GM12801 (cell line): ENCODE measurements around the gene TSPOAP1.

Source experiments
- TF ChIP-seq, protein P1 (sequence below): IDR thresholded peaks from one replicate; pipeline ENCODE4 v1.5.1; 2011; ENCODE audit warnings: control low read depth; ENCODE audit not compliant: insufficient read length; ENCODE audit errors: extremely low read depth

TSPOAP1 gene

DNA sequence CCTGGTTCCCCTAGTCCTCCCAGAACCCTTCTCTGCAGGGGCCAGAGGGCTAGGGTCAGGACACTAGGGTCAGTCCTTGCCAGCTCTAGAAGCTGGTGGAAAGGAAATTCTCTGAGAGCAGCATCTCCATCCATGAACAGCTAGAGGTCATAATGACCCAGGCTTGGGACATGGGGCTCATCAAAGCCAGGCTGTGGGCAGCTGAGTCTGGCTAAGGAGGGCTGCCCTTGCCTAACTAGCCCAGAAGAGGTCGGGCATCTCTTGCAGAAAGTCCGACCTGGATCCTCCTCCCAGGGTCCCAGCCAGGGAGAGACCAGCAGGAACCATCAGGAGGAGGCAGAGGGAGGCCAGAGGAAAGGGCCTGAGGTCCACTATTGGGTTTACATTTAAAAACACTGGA, 52.2 kb downstream of the TSPOAP1 start:
- TF ChIP-seq, protein P1, sequence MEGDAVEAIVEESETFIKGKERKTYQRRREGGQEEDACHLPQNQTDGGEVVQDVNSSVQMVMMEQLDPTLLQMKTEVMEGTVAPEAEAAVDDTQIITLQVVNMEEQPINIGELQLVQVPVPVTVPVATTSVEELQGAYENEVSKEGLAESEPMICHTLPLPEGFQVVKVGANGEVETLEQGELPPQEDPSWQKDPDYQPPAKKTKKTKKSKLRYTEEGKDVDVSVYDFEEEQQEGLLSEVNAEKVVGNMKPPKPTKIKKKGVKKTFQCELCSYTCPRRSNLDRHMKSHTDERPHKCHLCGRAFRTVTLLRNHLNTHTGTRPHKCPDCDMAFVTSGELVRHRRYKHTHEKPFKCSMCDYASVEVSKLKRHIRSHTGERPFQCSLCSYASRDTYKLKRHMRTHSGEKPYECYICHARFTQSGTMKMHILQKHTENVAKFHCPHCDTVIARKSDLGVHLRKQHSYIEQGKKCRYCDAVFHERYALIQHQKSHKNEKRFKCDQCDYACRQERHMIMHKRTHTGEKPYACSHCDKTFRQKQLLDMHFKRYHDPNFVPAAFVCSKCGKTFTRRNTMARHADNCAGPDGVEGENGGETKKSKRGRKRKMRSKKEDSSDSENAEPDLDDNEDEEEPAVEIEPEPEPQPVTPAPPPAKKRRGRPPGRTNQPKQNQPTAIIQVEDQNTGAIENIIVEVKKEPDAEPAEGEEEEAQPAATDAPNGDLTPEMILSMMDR = no peak

DNA sequence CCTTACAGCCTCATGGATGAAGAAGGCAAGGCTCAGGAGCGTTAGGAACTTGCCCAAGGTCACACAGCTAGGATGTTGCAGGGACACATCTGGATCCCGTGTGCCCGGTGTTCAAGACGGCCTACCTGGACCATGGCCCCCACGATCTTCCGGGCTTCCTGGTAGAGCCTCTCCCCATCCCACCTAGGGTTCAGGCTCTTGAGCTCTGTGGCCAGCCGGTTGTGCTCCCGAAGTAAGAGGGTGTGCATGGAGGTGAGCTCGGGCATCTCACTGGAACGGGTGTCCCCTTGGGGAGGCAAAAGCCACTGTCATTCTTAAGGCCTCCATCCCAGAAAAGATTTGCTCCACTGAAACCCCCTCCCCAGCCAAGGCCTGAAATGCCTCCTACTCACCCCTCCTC, 53.2 kb downstream of the TSPOAP1 start:
- TF ChIP-seq, protein P1 = no peak

DNA sequence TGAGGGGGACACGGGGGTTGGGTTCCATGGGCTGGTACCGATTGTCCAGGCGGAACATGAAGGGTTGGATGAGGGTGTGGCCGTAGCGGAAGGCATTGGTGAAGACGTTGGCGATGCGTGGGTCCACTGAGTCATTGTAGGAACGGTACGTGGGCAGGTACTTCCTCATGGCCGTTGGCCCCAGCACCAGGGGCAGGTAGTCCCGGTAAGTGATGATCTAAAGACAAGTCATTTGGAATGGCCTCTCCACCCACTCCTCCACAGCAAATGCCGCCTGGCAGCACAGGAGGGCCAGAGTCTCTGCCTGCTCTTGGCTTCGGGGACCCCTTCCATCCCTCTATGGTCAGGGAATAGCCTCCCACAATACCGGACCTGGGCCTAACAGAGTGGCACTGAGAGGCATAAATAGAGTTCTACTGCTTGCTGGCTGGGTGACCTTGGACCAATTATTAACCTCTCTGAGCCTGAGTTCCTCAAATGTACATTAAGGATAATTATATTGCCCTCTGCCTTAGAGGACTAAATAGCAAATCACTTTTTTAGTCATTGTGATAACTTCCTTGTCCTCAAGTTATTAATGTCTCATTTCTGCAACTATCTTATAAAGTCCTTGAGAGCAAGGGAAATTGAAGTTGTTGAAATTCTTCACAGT, 55.0 kb downstream of the TSPOAP1 start:
- TF ChIP-seq, protein P1 = no peak

GRCh38 chr17:58272367-58273280, 56.0 kb downstream of the TSPOAP1 start:
- TF ChIP-seq, protein P1 = no peak

DNA sequence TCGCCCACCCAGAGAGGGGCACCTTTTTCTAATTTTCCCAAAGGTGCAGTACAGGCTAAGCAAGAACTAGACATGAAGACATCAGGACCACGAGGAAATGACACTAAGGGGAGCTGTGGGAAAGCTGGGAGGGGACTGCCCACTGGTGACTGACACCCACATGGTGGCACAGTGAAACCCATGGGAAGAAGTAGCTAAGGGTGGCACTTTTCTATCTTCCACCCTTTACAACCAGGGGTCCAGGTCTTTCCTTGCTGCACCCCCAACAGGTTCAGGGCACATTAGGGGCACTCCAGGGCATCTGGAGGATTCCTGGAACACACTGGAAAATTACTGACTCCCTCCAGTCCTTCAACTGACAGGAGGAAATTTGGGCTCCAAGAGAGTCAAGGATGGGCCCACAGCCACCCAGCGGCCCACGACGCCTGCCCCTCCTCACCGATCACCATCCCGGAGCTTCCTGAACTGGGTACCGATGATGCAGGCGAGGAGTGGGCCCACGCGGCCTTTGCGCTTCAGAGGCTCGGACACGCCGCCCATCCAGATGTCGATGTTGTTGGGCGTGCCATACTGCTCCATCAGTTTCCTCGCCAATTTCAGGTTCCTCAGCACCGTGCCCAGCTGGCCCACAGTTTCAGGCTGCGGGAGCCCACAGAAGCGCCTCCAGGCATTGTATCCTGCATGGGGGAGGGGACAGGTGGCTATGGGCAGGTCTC, 57.2 kb downstream of the TSPOAP1 start:
- TF ChIP-seq, protein P1 = no peak

- TF ChIP-seq, protein P1 = no peak
Observed at GRCh38 chr17:58270476-58271215, 57.9 kb downstream of the TSPOAP1 start.
